HEK293 (cell line): ENCODE data around the gene CDH23.
A peak's percentile ranks its signal among the peaks of the same experiment; 100 is the strongest.

Experiments
- CTCF ChIA-PET: fragments of 350-600 bp; formaldehyde crosslinking; extraction: SDS; loops from one replicate; lab custom pipeline; 2021; ENCODE audit warnings: antibody characterized with exemption; lab: Yijun Ruan, JAX
- POLR2A ChIA-PET: fragments of 300-600 bp; formaldehyde crosslinking; extraction: SDS; loops from one replicate; lab custom pipeline; 2020; ENCODE audit warnings: antibody characterized with exemption, inconsistent platforms; lab: Yijun Ruan, JAX
- H3K27ac ChIP-seq: fragments of 200-500 bp; sonication (Bioruptor generic); 2 replicates; pipeline ENCODE4 v1.5.1; 2014; ENCODE audit warnings: low read depth, low read length, control low read depth, inconsistent platforms; ENCODE audit errors: extremely low read depth
- H3K36me3 ChIP-seq, 2 experiments: fragments of 200-500 bp in 1 of 2; sonication (Bioruptor generic) in 1 of 2; 1 replicate in 1 of 2; 2 replicates in 1 of 2; pipeline ENCODE4 v1.5.1; 2014 to 2017; ENCODE audit warnings: inconsistent platforms in 2 of 2, low read length in 2 of 2; ENCODE audit not compliant: control insufficient read depth in 2 of 2, insufficient read depth in 1 of 2
- H3K4me1 ChIP-seq: fragments of 200-500 bp; sonication (Bioruptor generic); 2 replicates; pipeline ENCODE4 v1.5.1; 2014; ENCODE audit warnings: mild to moderate bottlenecking, low read length, inconsistent platforms; ENCODE audit not compliant: control insufficient read depth, insufficient read depth
- H3K4me3 ChIP-seq: 2 replicates; pipeline ENCODE4 v1.5.1; 2011; ENCODE audit warnings: low read depth, mild to moderate bottlenecking, control low read depth, low read length, moderate library complexity
- H3K9me3 ChIP-seq: fragments of 200-500 bp; sonication (Bioruptor generic); 2 replicates; pipeline ENCODE4 v1.5.1; 2014; ENCODE audit warnings: low read depth, low read length, inconsistent platforms; ENCODE audit not compliant: control insufficient read depth, insufficient read depth
- HOXD13 ChIP-seq: sonication (generic); formaldehyde crosslinking; IDR thresholded peaks from 2 replicates; pipeline ENCODE4 v1.8.0; 2022; ENCODE audit warnings: missing genetic modification reagents, borderline replicate concordance
- KLF16 ChIP-seq: fragments of 450-650 bp; formaldehyde crosslinking; IDR thresholded peaks from 2 replicates; pipeline ENCODE4 v1.5.1; 2017; ENCODE audit warnings: missing biosample characterization, missing genetic modification characterization
- PRDM10 ChIP-seq: fragments of 450-650 bp; formaldehyde crosslinking; IDR thresholded peaks from 2 replicates; pipeline ENCODE4 v1.5.1; 2016; ENCODE audit warnings: missing biosample characterization, missing genetic modification characterization
- ZBTB1 ChIP-seq: fragments of 450-650 bp; formaldehyde crosslinking; IDR thresholded peaks from 2 replicates; pipeline ENCODE4 v1.5.1; 2016; ENCODE audit warnings: missing biosample characterization, missing genetic modification characterization
- ZBTB20 ChIP-seq: fragments of 450-650 bp; formaldehyde crosslinking; IDR thresholded peaks from 2 replicates; pipeline ENCODE4 v1.5.1; 2016; ENCODE audit warnings: missing biosample characterization, missing genetic modification characterization
- ZNF146 ChIP-seq: fragments of 450-650 bp; formaldehyde crosslinking; IDR thresholded peaks from 2 replicates; pipeline ENCODE4 v1.5.1; 2016; ENCODE audit warnings: missing biosample characterization, missing genetic modification characterization
- ZNF157 ChIP-seq: fragments of 450-650 bp; formaldehyde crosslinking; IDR thresholded peaks from 2 replicates; pipeline ENCODE4 v1.5.1; 2016; ENCODE audit warnings: missing biosample characterization, missing genetic modification characterization
- ZNF350 ChIP-seq: fragments of 450-650 bp; formaldehyde crosslinking; IDR thresholded peaks from 2 replicates; pipeline ENCODE4 v1.5.0; 2017; ENCODE audit warnings: missing biosample characterization, mild to moderate bottlenecking, missing genetic modification characterization
- ZNF544 ChIP-seq: fragments of 450-650 bp; formaldehyde crosslinking; IDR thresholded peaks from 2 replicates; pipeline ENCODE4 v1.5.0; 2017; ENCODE audit warnings: missing biosample characterization, missing genetic modification characterization
- ZNF585B ChIP-seq: fragments of 450-650 bp; formaldehyde crosslinking; IDR thresholded peaks from 2 replicates; pipeline ENCODE4 v1.5.1; 2016; ENCODE audit warnings: missing biosample characterization, missing genetic modification characterization
- ZNF610 ChIP-seq: fragments of 450-650 bp; formaldehyde crosslinking; IDR thresholded peaks from 2 replicates; pipeline ENCODE4 v1.5.1; 2016; ENCODE audit warnings: missing biosample characterization, missing genetic modification characterization, borderline replicate concordance
- ZNF658 ChIP-seq: fragments of 450-650 bp; formaldehyde crosslinking; IDR thresholded peaks from 2 replicates; pipeline ENCODE4; 2016; ENCODE audit warnings: missing biosample characterization, missing genetic modification characterization
- ZNF768 ChIP-seq: fragments of 450-650 bp; formaldehyde crosslinking; IDR thresholded peaks from 2 replicates; pipeline ENCODE4 v1.5.1; 2018; ENCODE audit warnings: missing biosample characterization, mild to moderate bottlenecking, missing genetic modification characterization
- TF ChIP-seq, protein P1 (sequence below): fragments of 450-650 bp; formaldehyde crosslinking; IDR thresholded peaks from 2 replicates; pipeline ENCODE4; 2016; ENCODE audit warnings: missing biosample characterization, missing genetic modification characterization

The CDH23 gene

GRCh38 chr10:71641449-71641848 is 244.7 kb downstream of the CDH23 start:
- Histone ChIP-seq H3K27ac (no peak overlapping the region), H3K36me3 (no peaks in the 10 kb centered on the region), H3K9me3 (no peaks in the 10 kb centered on the region), H3K4me1 (no peaks in the 10 kb centered on the region)
- POLR2A ChIA-PET, result no interaction called here
- no peak for TF ChIP-seq ZNF146 (tag by site-specific recombination)
- TF ChIP-seq ZNF610 (tag by site-specific recombination), result no peak
- TF ChIP-seq, all 188 proteins: peak for 0
- CTCF ChIA-PET, result interaction anchor here (1.0 to 3.3 kb wide), 4 partner anchors 9 to 259 kb away, joined by 4 to 10 read pairs (median 5); no protein-coding TSS in a partner anchor
- H3K4me3 ChIP-seq, result no peak overlapping the region

GRCh38 chr10:71641986-71642385 is 245.3 kb downstream of the CDH23 start:
- no peaks in the 10 kb centered on the region for H3K9me3 ChIP-seq
- H3K4me1 ChIP-seq, result no peaks in the 10 kb centered on the region
- CTCF ChIA-PET, result interaction anchor here (0.6 to 2.0 kb wide), 3 partner anchors 32 to 609 kb away, joined by 3 to 5 read pairs (median 4); no protein-coding TSS in a partner anchor
- H3K36me3 ChIP-seq, result no peaks in the 10 kb centered on the region
- no peak overlapping the region for H3K4me3 ChIP-seq
- H3K27ac ChIP-seq, result no peak overlapping the region
- TF ChIP-seq, protein P1, sequence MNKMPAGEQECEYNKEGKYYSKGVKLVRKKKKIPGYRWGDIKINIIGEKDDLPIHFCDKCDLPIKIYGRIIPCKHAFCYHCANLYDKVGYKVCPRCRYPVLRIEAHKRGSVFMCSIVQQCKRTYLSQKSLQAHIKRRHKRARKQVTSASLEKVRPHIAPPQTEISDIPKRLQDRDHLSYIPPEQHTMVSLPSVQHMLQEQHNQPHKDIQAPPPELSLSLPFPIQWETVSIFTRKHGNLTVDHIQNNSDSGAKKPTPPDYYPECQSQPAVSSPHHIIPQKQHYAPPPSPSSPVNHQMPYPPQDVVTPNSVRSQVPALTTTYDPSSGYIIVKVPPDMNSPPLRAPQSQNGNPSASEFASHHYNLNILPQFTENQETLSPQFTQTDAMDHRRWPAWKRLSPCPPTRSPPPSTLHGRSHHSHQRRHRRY, result no peak
- no peak for TF ChIP-seq ZNF585B (tag by site-specific recombination)
- no peak for TF ChIP-seq ZBTB1 (tag by site-specific recombination)
- TF ChIP-seq PRDM10 (tag by site-specific recombination), result peak; percentile 59; the same call in 1 of the 2 replicates
- TF ChIP-seq, all 188 proteins: peak for 1
- POLR2A ChIA-PET, result no interaction called here

GRCh38 chr10:71643904-71644303 is 247.2 kb downstream of the CDH23 start:
- Histone ChIP-seq H3K27ac (no peak overlapping the region), H3K36me3 (no peaks in the 10 kb centered on the region), H3K4me3 (no peak overlapping the region), H3K4me1 (no peaks in the 10 kb centered on the region), H3K9me3 (no peaks in the 10 kb centered on the region)
- ChIA-PET POLR2A (no interaction called here), CTCF (interaction anchor here (0.6 kb wide), 3 partner anchors 34 to 253 kb away, joined by 3 to 4 read pairs (median 3); no protein-coding TSS in a partner anchor)
- no peak for TF ChIP-seq KLF16
- no peak for TF ChIP-seq HOXD13 (CRISPR knock-in tag)
- TF ChIP-seq ZNF768 (tag by site-specific recombination), result no peak
- no peak for TF ChIP-seq ZNF157
- TF ChIP-seq ZBTB20 (tag by site-specific recombination), result no peak
- no peak for TF ChIP-seq ZNF658
- TF ChIP-seq ZNF350 (tag by site-specific recombination), result no peak
- no peak for TF ChIP-seq ZNF544 (tag by site-specific recombination)
